Stimulated activated CD8-positive, alpha-beta memory T cell treated with anti-CD3 and anti-CD28 coated beads, Interleukin-15, amount 100 ng/mL, for 1 hour (primary cell): ENCODE measurements around the gene NOSIP.

Source experiments
- DNase-seq: peaks from one replicate; pipeline ENCODE4 v3.0.0-alpha.2; 2020; ENCODE audit warnings: low read depth

NOSIP gene

GRCh38 chr19:49506575-49507105 lies 73.7 kb downstream of the NOSIP start:
- peak; percentile 64 for DNase-seq
